Thyroid gland (tissue), 4 donors: Measurements from ENCODE around the gene KLF13. TPM values are rescaled to one million over a fixed set of nuclear protein-coding genes. Genes with fewer than 3 reads are reported as not detected.

Experiments
- DNase-seq, 2 donors: peaks; one replicate each; pipeline ENCODE4 v3.0.0-alpha.2; 2019
- H3K27ac ChIP-seq, 3 donors: fragments of 200-600 bp; sonication (generic); 1 replicate in 2 of 3; 2 replicates in 1 of 3; pipeline ENCODE4 v1.5.1; 2016 to 2019; ENCODE audit warnings: mild to moderate bottlenecking in 1 of 3, moderate library complexity in 1 of 3
- H3K27me3 ChIP-seq: fragments of 200-600 bp; sonication (generic); one replicate; pipeline ENCODE4 v1.5.1; 2019
- H3K36me3 ChIP-seq, 2 donors: fragments of 200-600 bp; sonication (generic); one replicate each; pipeline ENCODE4 v1.5.1; 2016 to 2019
- H3K4me1 ChIP-seq, 2 donors: fragments of 200-600 bp; sonication (generic); one replicate each; pipeline ENCODE4 v1.5.1; 2017 to 2019
- H3K4me3 ChIP-seq, 3 donors: fragments of 200-600 bp; sonication (generic); replicated peaks in 1 of 3; 1 replicate in 2 of 3; 2 replicates in 1 of 3; pipeline ENCODE4 v1.5.1; 2016; ENCODE audit warnings: mild to moderate bottlenecking in 1 of 3
- H3K9me3 ChIP-seq: fragments of 200-600 bp; sonication (generic); one replicate; pipeline ENCODE4 v1.5.1; 2017
- CTCF ChIP-seq, 6 experiments: fragments of 200-600 bp in 3 of 6; fragments of 450-650 bp in 3 of 6; sonication (generic) in 3 of 6; IDR thresholded peaks; one replicate each; pipeline ENCODE4 v1.5.1; 2016 to 2019; ENCODE audit warnings: antibody characterized with exemption in 6 of 6, mild to moderate bottlenecking in 2 of 6, inconsistent platforms in 1 of 6, moderate library complexity in 1 of 6
- POLR2A ChIP-seq, 2 donors: fragments of 450-650 bp; IDR thresholded peaks; one replicate each; pipeline ENCODE4 v1.6.1; 2017; ENCODE audit warnings: antibody characterized with exemption in 2 of 2, mild to moderate bottlenecking in 2 of 2, moderate library complexity in 1 of 2
- WGBS, 2 donors: methylation state at CpG; one replicate each; pipeline ENCODE4 v1.1.5; 2017; 5-methylcytosine and 5-hydroxymethylcytosine counted together
- intact Hi-C: fragments of 100-400 bp; cut with DNase I; formaldehyde crosslinking; loops from one replicate; pipeline ENCODE4 v1.15.1; 2023
- total RNA-seq, 4 donors: library from RNA; depleted of rRNA; stranded (reverse); fragments of >200 nt; gene quantifications; one replicate each; pipeline ENCODE4 v1.2.3, GENCODE V29; 2016

Gene KLF13
- total RNA-seq, 4 donors from 2014 or later: 84.0 to 117 (median 97.6) TPM

- no peak overlapping the region for H3K4me3 ChIP-seq
- H3K9me3 ChIP-seq: no peaks in the 10 kb centered on the region
- peaks cover 100% of the 10 kb centered on the region in 2 donors for H3K4me1 ChIP-seq
- intact Hi-C loops: no loop called here
- no peaks in the 10 kb centered on the region for H3K27me3 ChIP-seq
- no peaks in the 10 kb centered on the region for H3K36me3 ChIP-seq
- TF ChIP-seq CTCF (IDR thresholded peaks at IDR 0.05) (no peak), POLR2A (IDR thresholded peaks at IDR 0.05) (no peak)
- peak overlapping the region; percentile 96 to 100 (median 100) for H3K27ac ChIP-seq
- WGBS, 2 donors: 48 to 58% methylated on average over 3 of the region's 3 CpGs
- DNase-seq: no peak
These were observed 31.5 kb downstream of the KLF13 start for GRCh38 chr15:31358163-31358562.

GRCh38 chr15:31358957-31359701 is 32.5 kb downstream of the KLF13 start:
- peak; percentile 55 to 58 for DNase-seq
- Histone ChIP-seq H3K27me3 (no peaks in the 10 kb centered on the region), H3K9me3 (no peaks in the 10 kb centered on the region), H3K4me1 (peaks cover 97 to 100% of the 10 kb centered on the region in 2 donors), H3K4me3 (no peak overlapping the region), H3K36me3 (no peaks in the 10 kb centered on the region), H3K27ac (peak overlapping the region; percentile 96 to 100 (median 100))
- intact Hi-C loops: no loop called here
- no peak for TF ChIP-seq CTCF (IDR thresholded peaks at IDR 0.05)
- TF ChIP-seq POLR2A (IDR thresholded peaks at IDR 0.05): peak in 1 of 2 donors; percentile 63
- 41 to 56% methylated on average over 8 of the region's 8 CpGs for WGBS, 2 donors

GRCh38 chr15:31359702-31360111 is 33.1 kb downstream of the KLF13 start:
- Histone ChIP-seq H3K36me3 (no peaks in the 10 kb centered on the region), H3K4me3 (no peak overlapping the region), H3K27ac (peak overlapping the region; percentile 96 to 100 (median 100)), H3K9me3 (no peaks in the 10 kb centered on the region), H3K27me3 (no peaks in the 10 kb centered on the region), H3K4me1 (peaks cover 97 to 100% of the 10 kb centered on the region in 2 donors)
- no peak for DNase-seq
- WGBS, 2 donors: 72 to 78% methylated on average over 2 to 7 of the region's 7 CpGs
- TF ChIP-seq CTCF (IDR thresholded peaks at IDR 0.05) (no peak), POLR2A (IDR thresholded peaks at IDR 0.05) (no peak)
- intact Hi-C loops: no loop called here

- no peaks in the 10 kb centered on the region for H3K36me3 ChIP-seq
- intact Hi-C loops: no loop called here
- H3K27me3 ChIP-seq: no peaks in the 10 kb centered on the region
- WGBS, 2 donors: 86 to 87% methylated on average over 6 to 8 of the region's 8 CpGs
- no peak overlapping the region for H3K4me3 ChIP-seq
- H3K27ac ChIP-seq: peak overlapping the region; percentile 96 to 100 (median 100)
- H3K4me1 ChIP-seq: peaks cover 97 to 100% of the 10 kb centered on the region in 2 donors
- TF ChIP-seq CTCF (IDR thresholded peaks at IDR 0.05) (no peak), POLR2A (IDR thresholded peaks at IDR 0.05) (no peak)
- no peaks in the 10 kb centered on the region for H3K9me3 ChIP-seq
- no peak for DNase-seq
These were observed 33.5 kb downstream of the KLF13 start for GRCh38 chr15:31360158-31360561.
